HL-60 (cell line): ENCODE measurements around the gene MASP1.

Source experiments
- CTCF ChIP-seq: IDR thresholded peaks from one replicate; pipeline ENCODE4 v1.5.1; 2011; ENCODE audit warnings: low read length, control low read depth, inconsistent platforms; ENCODE audit not compliant: insufficient read depth
- GABPA ChIP-seq: IDR thresholded peaks from 2 replicates; pipeline ENCODE4 v1.6.1; 2012; ENCODE audit warnings: low read depth

DNA sequence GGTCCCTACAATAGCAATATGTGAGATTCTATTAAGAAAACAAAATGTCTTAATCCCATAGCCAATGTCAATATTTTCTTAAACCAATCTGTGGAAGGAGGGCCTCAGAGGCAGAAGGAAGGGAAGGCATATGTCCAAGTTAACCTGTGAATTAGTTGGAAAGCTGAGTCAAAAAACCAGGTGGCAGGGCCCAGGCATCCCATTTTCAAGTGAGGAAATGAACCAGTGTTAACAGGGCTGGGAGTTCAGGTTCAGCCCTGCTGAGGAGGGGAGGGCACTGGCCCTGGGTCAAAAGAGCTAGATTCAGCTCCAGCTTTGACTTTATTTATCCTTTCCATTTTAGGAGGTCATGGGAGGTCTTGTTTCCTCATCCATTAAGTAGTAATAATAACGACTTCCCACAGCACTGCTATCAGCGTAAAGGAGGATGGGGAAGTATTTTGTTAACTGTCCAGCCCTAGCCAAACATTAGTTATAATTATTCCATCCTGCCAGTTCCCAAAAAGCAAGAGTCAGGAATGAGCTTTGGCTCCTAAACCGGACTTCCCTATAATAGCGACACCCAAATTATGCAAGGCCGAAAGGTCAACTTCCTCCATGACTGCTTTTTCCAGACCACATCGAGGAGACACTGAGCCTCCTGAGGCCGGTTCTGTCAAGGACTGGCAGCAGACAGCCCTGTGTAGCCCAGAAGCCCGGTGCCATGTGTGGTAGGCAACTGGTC is 3.2 kb downstream of the MASP1 start:
- TF ChIP-seq CTCF, result no peak
- TF ChIP-seq GABPA, result no peak
